Ishikawa (cell line): ENCODE data around the gene USP7.

Source experiments
- CREB1 ChIP-seq: IDR thresholded peaks from 2 replicates; pipeline ENCODE4 v1.6.1; 2012; ENCODE audit warnings: low read depth
- NFIC ChIP-seq: IDR thresholded peaks from 2 replicates; pipeline ENCODE4 v1.6.1; 2012
- REST ChIP-seq: IDR thresholded peaks from 2 replicates; pipeline ENCODE4 v1.6.1; 2012; ENCODE audit warnings: low read depth, mild to moderate bottlenecking
- TAF1 ChIP-seq: IDR thresholded peaks from 2 replicates; pipeline ENCODE4 v1.6.1; 2012; ENCODE audit warnings: low read depth, mild to moderate bottlenecking
- YY1 ChIP-seq: IDR thresholded peaks from 2 replicates; pipeline ENCODE4 v1.6.1; 2012; ENCODE audit warnings: low read depth
- ZBTB7A ChIP-seq: IDR thresholded peaks from 2 replicates; pipeline ENCODE4 v1.6.1; 2012; ENCODE audit warnings: low read depth

GRCh38 chr16:9003322-9003721, 39.6 kb upstream of the USP7 start:
- no peak for TF ChIP-seq REST
- no peak for TF ChIP-seq NFIC
- no peak for TF ChIP-seq ZBTB7A
- no peak for TF ChIP-seq TAF1
- no peak for TF ChIP-seq CREB1
- TF ChIP-seq YY1: no peak
